DND-41 (cell line): ENCODE results near the gene SGPP1.

Experiments used
- ATAC-seq: fragments of 200-7000 bp; cut with Tn5 transposase; 3 replicates; pipeline ENCODE4 v1.9.1; 2021; ENCODE audit warnings: low read depth; ENCODE audit not compliant: insufficient read depth
- DNase-seq: peaks from one replicate; pipeline ENCODE4 v3.0.0-alpha.2; 2020
- H2AFZ ChIP-seq: 2 replicates; pipeline ENCODE4 v1.6.0; 2012; ENCODE audit warnings: low read depth, low read length
- H3K27ac ChIP-seq: 2 replicates; pipeline ENCODE4 v1.5.1; 2012; ENCODE audit warnings: low read length, inconsistent platforms
- H3K27me3 ChIP-seq: fragments of 200-600 bp; sonication (generic); 2 replicates; pipeline ENCODE4 v1.6.0; 2012; ENCODE audit warnings: low read length, mild to moderate bottlenecking, inconsistent platforms; ENCODE audit not compliant: insufficient read depth, poor library complexity
- H3K36me3 ChIP-seq: 2 replicates; pipeline ENCODE4 v1.5.1; 2012; ENCODE audit warnings: low read length, inconsistent platforms; ENCODE audit not compliant: insufficient read depth
- H3K4me1 ChIP-seq: 2 replicates; pipeline ENCODE4 v1.5.1; 2012; ENCODE audit warnings: mild to moderate bottlenecking, low read length; ENCODE audit not compliant: insufficient read depth
- H3K4me2 ChIP-seq: 2 replicates; pipeline ENCODE4 v1.6.0; 2012; ENCODE audit warnings: mild to moderate bottlenecking, moderate library complexity, low read length, inconsistent platforms; ENCODE audit not compliant: insufficient read depth
- H3K4me3 ChIP-seq, 2 experiments: fragments of 200-600 bp in 1 of 2; shearing (Covaris generic) in 1 of 2; 2 replicates each; pipeline ENCODE4 v1.5.1; 2012 to 2016; ENCODE audit warnings: inconsistent platforms in 2 of 2, low read length in 2 of 2, mild to moderate bottlenecking in 2 of 2, low read depth in 1 of 2, moderate library complexity in 1 of 2
- H3K79me2 ChIP-seq: 2 replicates; pipeline ENCODE4 v1.6.0; 2012; ENCODE audit warnings: low read length, inconsistent platforms; ENCODE audit not compliant: insufficient read depth
- H3K9ac ChIP-seq: 2 replicates; pipeline ENCODE4 v1.6.0; 2012; ENCODE audit warnings: low read depth, mild to moderate bottlenecking, inconsistent platforms, low read length, moderate library complexity
- H3K9me3 ChIP-seq: 2 replicates; pipeline ENCODE4 v1.5.1; 2012; ENCODE audit warnings: low read length, moderate library complexity, mild to moderate bottlenecking, inconsistent platforms; ENCODE audit not compliant: insufficient read depth, severe bottlenecking
- H4K20me1 ChIP-seq: 2 replicates; pipeline ENCODE4 v1.6.0; 2012; ENCODE audit warnings: low read length; ENCODE audit not compliant: insufficient read depth
- CTCF ChIP-seq: IDR thresholded peaks from 2 replicates; pipeline ENCODE4 v1.5.1; 2012; ENCODE audit warnings: borderline replicate concordance, low read length, moderate library complexity, mild to moderate bottlenecking; ENCODE audit not compliant: poor library complexity, severe bottlenecking; ENCODE audit errors: extremely low read depth
- EZH2 ChIP-seq: IDR thresholded peaks from 3 replicates; pipeline ENCODE4 v1.6.1; 2012; ENCODE audit warnings: borderline replicate concordance, low read depth, mild to moderate bottlenecking, moderate library complexity, low read length, inconsistent platforms; ENCODE audit not compliant: severe bottlenecking

Gene SGPP1

DNA sequence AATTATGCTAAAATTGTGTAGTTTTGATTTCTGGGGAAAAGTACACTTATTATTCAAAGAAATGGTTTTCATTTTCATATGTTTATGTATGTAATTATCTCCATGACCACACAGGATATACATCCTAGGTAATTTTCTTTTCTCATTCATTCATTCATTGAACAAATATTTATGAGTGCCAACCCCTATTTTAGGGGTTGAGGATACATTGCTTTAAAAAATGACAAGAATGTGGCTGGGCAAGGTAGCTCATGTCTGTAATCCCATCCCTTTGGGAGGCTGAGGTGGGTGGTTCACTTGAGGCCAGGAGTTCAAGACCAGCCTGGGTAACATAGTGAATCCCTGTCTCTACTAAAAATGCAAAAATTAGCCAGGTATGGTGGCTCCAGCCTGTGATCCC lies 40.9 kb downstream of the SGPP1 start:
- Histone ChIP-seq H3K79me2 (no peaks in the 10 kb centered on the region), H3K9me3 (no peaks in the 10 kb centered on the region), H3K9ac (no peak overlapping the region), H3K36me3 (peaks cover 6% of the 10 kb centered on the region; the same call in 1 of the 2 replicates), H3K27ac (no peak overlapping the region), H3K27me3 (no peaks in the 10 kb centered on the region), H3K4me3 (no peak overlapping the region), H3K4me1 (no peaks in the 10 kb centered on the region), H4K20me1 (no peaks in the 10 kb centered on the region), H3K4me2 (no peak overlapping the region), H2AFZ (no peak overlapping the region)
- ATAC-seq (no peak), DNase-seq (no peak)
- TF ChIP-seq CTCF (no peak), EZH2 (no peak)

DNA sequence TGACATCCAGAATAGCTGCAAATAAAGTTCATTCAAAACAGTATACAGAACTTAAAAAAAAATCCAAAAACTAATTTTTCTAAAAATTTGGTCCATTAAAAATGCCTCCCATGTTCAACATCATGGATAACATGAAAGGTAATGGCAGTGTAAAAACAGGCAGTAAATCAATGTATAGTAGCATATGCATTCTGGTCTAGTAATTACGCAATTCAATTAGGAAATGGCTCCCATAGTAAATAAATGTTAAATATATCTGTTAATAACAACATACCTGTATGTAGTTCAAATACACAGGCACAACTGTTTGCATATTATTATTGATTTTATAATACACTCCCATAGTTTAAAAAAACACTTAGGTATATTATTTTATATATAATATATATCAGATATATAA lies 42.5 kb downstream of the SGPP1 start:
- ATAC-seq (no peak), DNase-seq (no peak)
- H2AFZ ChIP-seq = no peak overlapping the region
- peaks cover 6% of the 10 kb centered on the region; the same call in 1 of the 2 replicates for H3K36me3 ChIP-seq
- no peaks in the 10 kb centered on the region for H3K4me1 ChIP-seq
- no peak overlapping the region for H3K4me3 ChIP-seq
- H3K27me3 ChIP-seq = no peaks in the 10 kb centered on the region
- H3K9ac ChIP-seq = no peak overlapping the region
- TF ChIP-seq CTCF (no peak), EZH2 (no peak)
- H3K27ac ChIP-seq = no peak overlapping the region
- H3K4me2 ChIP-seq = no peak overlapping the region
- no peaks in the 10 kb centered on the region for H4K20me1 ChIP-seq
- H3K79me2 ChIP-seq = no peaks in the 10 kb centered on the region
- no peaks in the 10 kb centered on the region for H3K9me3 ChIP-seq

DNA sequence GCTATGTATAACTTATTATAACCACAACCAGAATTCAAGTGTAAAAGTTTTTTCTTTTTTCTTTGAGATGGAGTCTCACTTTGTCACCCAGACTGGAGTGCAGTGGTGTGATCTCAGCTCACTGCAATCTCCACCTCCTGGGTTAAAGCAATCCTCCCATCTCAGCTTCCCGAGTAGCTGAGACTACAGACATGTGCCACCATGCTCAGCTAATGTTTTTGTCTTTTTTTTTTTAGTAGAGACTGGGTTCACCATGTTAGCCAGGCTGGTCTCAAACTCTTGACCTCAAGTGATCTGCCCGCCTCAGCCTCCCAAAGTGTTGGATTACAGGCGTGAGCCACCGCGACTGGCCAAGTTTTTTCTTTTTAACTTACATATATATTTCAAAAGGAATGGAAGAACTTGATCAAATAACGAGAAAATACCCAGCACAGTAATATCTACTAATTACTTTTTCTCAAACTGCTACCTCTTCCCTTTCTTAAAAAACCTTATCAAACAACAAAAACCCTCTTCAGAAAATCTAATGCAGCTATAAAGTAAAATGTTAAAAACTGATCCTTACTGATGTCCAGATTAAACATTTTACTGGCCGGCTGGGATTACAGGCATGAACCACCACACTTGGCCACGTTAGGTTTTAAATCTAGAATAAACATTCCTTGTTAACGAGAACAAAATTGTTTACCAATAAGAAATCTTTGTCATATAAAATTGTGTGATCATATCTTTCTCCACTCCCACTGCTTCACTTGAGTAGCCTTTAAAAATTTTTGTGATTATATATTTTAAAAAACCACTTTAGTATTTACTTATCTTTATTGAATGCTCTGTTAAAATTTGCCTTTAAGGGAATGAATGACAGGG lies 44.9 kb downstream of the SGPP1 start:
- peaks cover 6% of the 10 kb centered on the region; the same call in 1 of the 2 replicates for H3K36me3 ChIP-seq
- no peak overlapping the region for H3K9ac ChIP-seq
- H3K9me3 ChIP-seq = no peaks in the 10 kb centered on the region
- H3K4me1 ChIP-seq = no peaks in the 10 kb centered on the region
- no peak for TF ChIP-seq EZH2
- H3K27me3 ChIP-seq = no peaks in the 10 kb centered on the region
- no peak overlapping the region for H2AFZ ChIP-seq
- H3K4me2 ChIP-seq = no peak overlapping the region
- DNase-seq (no peak), ATAC-seq (no peak)
- no peaks in the 10 kb centered on the region for H3K79me2 ChIP-seq
- no peak overlapping the region for H3K4me3 ChIP-seq
- H4K20me1 ChIP-seq = no peaks in the 10 kb centered on the region
- no peak overlapping the region for H3K27ac ChIP-seq

DNA sequence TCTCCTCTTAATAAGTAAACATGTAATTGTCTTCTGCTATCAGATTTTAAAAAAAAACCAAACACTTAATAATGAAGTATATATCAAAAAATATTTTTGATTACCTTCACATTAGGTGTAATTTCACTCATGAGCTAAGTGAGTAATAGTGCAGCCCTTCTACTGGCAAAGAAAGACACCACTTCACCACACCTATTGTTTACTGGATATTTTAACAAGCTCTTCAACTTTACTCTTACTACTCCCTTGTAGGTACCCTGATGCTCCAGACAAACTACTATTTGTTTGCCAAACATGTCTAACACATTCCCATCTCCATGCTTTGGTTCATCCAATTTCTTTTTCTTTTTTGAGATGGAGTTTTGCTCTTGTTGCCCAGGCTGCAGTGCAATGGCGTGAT lies 49.3 kb downstream of the SGPP1 start:
- no peak overlapping the region for H3K4me2 ChIP-seq
- H3K9me3 ChIP-seq = no peaks in the 10 kb centered on the region
- H3K27ac ChIP-seq = no peak overlapping the region
- no peaks in the 10 kb centered on the region for H3K4me1 ChIP-seq
- no peak overlapping the region for H3K4me3 ChIP-seq
- no peaks in the 10 kb centered on the region for H3K79me2 ChIP-seq
- H3K27me3 ChIP-seq = no peaks in the 10 kb centered on the region
- no peak for TF ChIP-seq EZH2
- no peaks in the 10 kb centered on the region for H4K20me1 ChIP-seq
- no peak overlapping the region for H3K9ac ChIP-seq
- DNase-seq = no peak
- no peaks in the 10 kb centered on the region for H3K36me3 ChIP-seq
- no peak for ATAC-seq
- H2AFZ ChIP-seq = no peak overlapping the region
